K562 (cell line): Measurements from ENCODE around the gene PAFAH2. TPM values are rescaled to one million over a fixed set of nuclear protein-coding genes. Genes with fewer than 3 reads are reported as not detected.

ENCODE experiments used
- ATAC-seq: fragments of 200-7000 bp; cut with Tn5 transposase; 3 replicates; pipeline ENCODE4 v1.9.1; 2020; ENCODE audit warnings: moderate library complexity
- BruUV-seq: library from RNA; stranded (reverse); fragments of 400-500 nt; replicated peaks from 2 replicates; lab custom pipeline; 2021; lab: Mats Ljungman, UMichigan
- CTCF ChIA-PET: fragments of 300-600 bp; formaldehyde crosslinking; extraction: SDS; loops from one replicate; lab custom pipeline; 2021; ENCODE audit warnings: low intra/inter-chr PET ratio; lab: Yijun Ruan, JAX
- POLR2A ChIA-PET: fragments of 300-600, 350-650 bp; sonication (Branson Sonifier 250); formaldehyde crosslinking; extraction: SDS; loops from one replicate; lab custom pipeline; 2021; ENCODE audit warnings: antibody characterized with exemption, inconsistent platforms; lab: Yijun Ruan, JAX
- DNase-seq, 4 experiments: peaks; one replicate each; pipeline versions ENCODE4 v3.0.0 to v3.0.0-alpha.2; 2011 to 2018; ENCODE audit warnings: low spot score in 3 of 4, mixed read lengths in 3 of 4; ENCODE audit errors: extremely low read depth in 1 of 4
- FAIRE-seq: peaks from 2 replicates; lab custom pipeline; 2011; peaks lifted over from hg19 to GRCh38; lab: Jason Lieb, UNC
- H2AFZ ChIP-seq: 2 replicates; pipeline ENCODE4 v1.6.0; 2011; ENCODE audit warnings: low read depth, low read length, control low read depth, inconsistent platforms
- H3K27ac ChIP-seq: fragments of 200-600 bp; 3 replicates; pipeline ENCODE4 v1.8.0; 2011; ENCODE audit warnings: low read depth, mild to moderate bottlenecking, control low read depth, inconsistent platforms, low read length, moderate library complexity, mixed read lengths; ENCODE audit errors: extremely low read depth
- H3K27me3 ChIP-seq, 2 experiments: fragments of 300-600 bp in 1 of 2; 2 replicates in 1 of 2; 3 replicates in 1 of 2; pipeline versions ENCODE4 v1.6.0 to v1.8.0; 2011; ENCODE audit warnings: inconsistent platforms in 2 of 2, low read length in 2 of 2, mild to moderate bottlenecking in 1 of 2, mixed read lengths in 1 of 2, moderate library complexity in 1 of 2; ENCODE audit not compliant: control insufficient read depth in 2 of 2, insufficient read depth in 2 of 2
- H3K36me3 ChIP-seq: fragments of 300-600 bp; 3 replicates; pipeline ENCODE4 v1.8.0; 2011; ENCODE audit warnings: mild to moderate bottlenecking, low read length, inconsistent platforms; ENCODE audit not compliant: control insufficient read depth, insufficient read depth
- H3K4me1 ChIP-seq, 2 experiments: fragments of 200-600 bp in 1 of 2; replicated peaks in 1 of 2; 2 replicates in 1 of 2; 3 replicates in 1 of 2; pipeline versions ENCODE4 v1.5.1 to v1.8.0; 2011; ENCODE audit warnings: inconsistent platforms in 2 of 2, low read length in 2 of 2, mild to moderate bottlenecking in 1 of 2, mixed read lengths in 1 of 2, moderate library complexity in 1 of 2; ENCODE audit not compliant: control insufficient read depth in 2 of 2, insufficient read depth in 2 of 2
- H3K4me2 ChIP-seq: 2 replicates; pipeline ENCODE4 v1.6.1; 2011; ENCODE audit warnings: low read length, control low read depth, inconsistent platforms, mixed read lengths; ENCODE audit not compliant: insufficient read depth
- H3K4me3 ChIP-seq: fragments of 200-600 bp; sonication (generic), shearing (Covaris generic); 2 replicates; pipeline ENCODE4 v1.5.1; 2016; ENCODE audit warnings: control low read depth, inconsistent platforms
- H3K79me2 ChIP-seq: fragments of 200-600 bp; 3 replicates; pipeline ENCODE4 v1.8.0; 2011; ENCODE audit warnings: low read length, inconsistent platforms; ENCODE audit not compliant: control insufficient read depth, insufficient read depth
- H3K9ac ChIP-seq, 2 experiments: 2 replicates each; pipeline versions ENCODE4 v1.6.0 to v1.6.1; 2011; ENCODE audit warnings: low read depth in 2 of 2, low read length in 2 of 2, control low read depth in 1 of 2, inconsistent platforms in 1 of 2, mild to moderate bottlenecking in 1 of 2, mixed read lengths in 1 of 2; ENCODE audit not compliant: insufficient read depth in 1 of 2
- H3K9me1 ChIP-seq: one replicate; pipeline ENCODE4 v1.6.0; 2011; ENCODE audit warnings: inconsistent platforms, mild to moderate bottlenecking, low read length, moderate library complexity; ENCODE audit not compliant: control insufficient read depth, insufficient read depth
- H3K9me3 ChIP-seq: replicated peaks from 2 replicates; pipeline ENCODE4 v1.5.1; 2011; ENCODE audit warnings: low read depth, low read length, inconsistent platforms; ENCODE audit not compliant: control insufficient read depth, insufficient read depth
- H4K20me1 ChIP-seq: replicated peaks from 2 replicates; pipeline ENCODE4 v1.6.1; 2011; ENCODE audit warnings: low read length, inconsistent platforms, mixed read lengths; ENCODE audit not compliant: control insufficient read depth, insufficient read depth
- HDGF ChIP-seq: fragments of 450-650 bp; IDR thresholded peaks from 2 replicates; pipeline ENCODE4 v1.6.1; 2016
- HMG20A ChIP-seq: fragments of 450-650 bp; formaldehyde crosslinking; conservative IDR thresholded peaks from 2 replicates; pipeline ENCODE4 v1.4.0; 2020; ENCODE audit warnings: mild to moderate bottlenecking, mixed read lengths
- KAT7 ChIP-seq: sonication (generic); formaldehyde crosslinking; IDR thresholded peaks from 2 replicates; pipeline ENCODE4 v1.8.0; 2022; ENCODE audit warnings: missing genetic modification reagents, mild to moderate bottlenecking, borderline replicate concordance
- MYNN ChIP-seq, 2 experiments: sonication (generic); formaldehyde crosslinking in 1 of 2; IDR thresholded peaks; 2 replicates each; pipeline versions ENCODE4 v1.5.0 to v1.6.1; 2016 to 2020; ENCODE audit warnings: antibody characterized with exemption in 1 of 2, missing genetic modification reagents in 1 of 2
- NCOA2 ChIP-seq, 2 experiments: fragments of 450-650 bp; IDR thresholded peaks; 2 replicates each; pipeline ENCODE4 v1.6.1; 2018; ENCODE audit warnings: mild to moderate bottlenecking in 2 of 2, moderate library complexity in 1 of 2; ENCODE audit not compliant: partially characterized antibody in 2 of 2
- SRSF3 ChIP-seq: fragments of 200-400 bp; formaldehyde crosslinking; IDR thresholded peaks from 2 replicates; pipeline ENCODE4 v1.6.1; 2016; ENCODE audit warnings: mild to moderate bottlenecking, low read length, moderate library complexity; ENCODE audit not compliant: insufficient read depth
- STAT5A ChIP-seq: IDR thresholded peaks from 2 replicates; pipeline ENCODE4 v1.6.1; 2012; ENCODE audit warnings: low read length, inconsistent platforms, borderline replicate concordance
- WGBS: fragments of 100-300 bp; shearing (Covaris generic); methylation state at CpG from one replicate; pipeline ENCODE4 v1.1.6; 2016; ENCODE audit warnings: low coverage, mixed read lengths; ENCODE audit not compliant: insufficient coverage; ENCODE audit errors: missing lambda C conversion rate; 5-methylcytosine and 5-hydroxymethylcytosine counted together
- in situ Hi-C: fragments of 300-500 bp; cut with MboI; formaldehyde crosslinking; loops from 4 replicates; pipeline ENCODE4 v1.15.0; 2018; ENCODE audit warnings: inconsistent platforms, mixed read lengths
- intact Hi-C: fragments of 100-400 bp; cut with micrococcal nuclease; formaldehyde crosslinking; loops from 2 replicates; pipeline ENCODE4 v1.14.2; 2022
- polyA plus RNA-seq, 8 experiments: library from polyadenylated mRNA; depleted of rRNA in 4 of 8; stranded (reverse) in 5 of 8; unstranded in 3 of 8; fragments of >200 nt; fragmentation: Nextera tagmentation in 2 of 8; fragmentation: Illumina TruSeq in 1 of 8; extraction: Ambion mirVana in 2 of 8; extraction: Trizol in 1 of 8; gene quantifications; 2 replicates each; pipeline versions ENCODE4 v1.2.1 to v1.2.3, GENCODE V29; 2011 to 2014; ENCODE audit warnings: inconsistent platforms in 1 of 8, missing spikeins in 1 of 8
- total RNA-seq, 7 experiments: library from RNA; depleted of rRNA in 6 of 7; stranded (reverse); fragments of >200 nt in 6 of 7; fragmentation: Illumina TruSeq in 2 of 7; extraction: Trizol in 2 of 7; gene quantifications; 2 replicates each; pipeline versions ENCODE4 v1.2.1 to v1.2.3, GENCODE V29; 2011 to 2021; ENCODE audit warnings: low replicate concordance in 1 of 7
- TF ChIP-seq, protein P1 (sequence below): sonication (generic); formaldehyde crosslinking; IDR thresholded peaks from 2 replicates; pipeline ENCODE4 v1.8.0; 2022; ENCODE audit warnings: mild to moderate bottlenecking, missing genetic modification reagents

The PAFAH2 gene
- total and polyA plus RNA-seq, 9 of the 15 experiments (the other 6 are each of a cell fraction or from before 2014, with no cell fraction given), result 4.2 to 10.9 (median 6.8) TPM

DNA sequence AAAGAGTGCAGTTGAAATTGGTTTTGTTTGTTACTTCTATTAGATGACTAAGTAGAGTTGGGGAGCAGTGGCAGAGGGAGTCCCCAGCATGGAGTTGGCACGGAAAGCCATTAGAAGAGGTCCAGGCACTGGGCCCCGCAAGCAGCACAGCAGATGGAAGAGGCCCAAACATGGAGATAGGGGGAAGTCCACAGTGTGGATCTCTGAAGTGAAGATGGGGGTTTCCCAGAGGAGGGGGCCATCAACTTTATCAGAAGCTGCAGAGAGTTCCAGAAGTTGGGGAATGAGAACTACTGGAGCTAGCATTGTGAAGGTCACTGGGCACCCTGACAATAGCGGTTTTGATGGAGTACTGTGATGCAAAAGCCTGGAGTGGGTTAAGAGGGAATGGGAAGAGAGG, 30.6 kb downstream of the PAFAH2 start:
- intact Hi-C loops, result no loop called here
- POLR2A ChIA-PET, result interaction anchor here (0.7 to 1.4 kb wide), 5 partner anchors 9 to 77 kb away, joined by 3 to 4 read pairs (median 3); no protein-coding TSS in a partner anchor
- no TSS peak for BruUV-seq
- Histone ChIP-seq H3K27me3 (no peaks in the 10 kb centered on the region), H3K9me3 (no peaks in the 10 kb centered on the region), H3K36me3 (peaks cover 9% of the 10 kb centered on the region), H3K4me2 (no peak overlapping the region), H3K9me1 (no peaks in the 10 kb centered on the region), H3K27ac (no peak overlapping the region), H2AFZ (no peak overlapping the region), H3K79me2 (no peaks in the 10 kb centered on the region), H3K9ac (no peak overlapping the region)
- CTCF ChIA-PET, result no interaction called here
- ATAC-seq, result no peak
- no peak for FAIRE-seq
- no peak for DNase-seq
- no peak for TF ChIP-seq SRSF3
- TF ChIP-seq HMG20A, result no peak
- no peak for TF ChIP-seq KAT7 (CRISPR knock-in tag)
- no peak for TF ChIP-seq HDGF
- TF ChIP-seq, protein P1, sequence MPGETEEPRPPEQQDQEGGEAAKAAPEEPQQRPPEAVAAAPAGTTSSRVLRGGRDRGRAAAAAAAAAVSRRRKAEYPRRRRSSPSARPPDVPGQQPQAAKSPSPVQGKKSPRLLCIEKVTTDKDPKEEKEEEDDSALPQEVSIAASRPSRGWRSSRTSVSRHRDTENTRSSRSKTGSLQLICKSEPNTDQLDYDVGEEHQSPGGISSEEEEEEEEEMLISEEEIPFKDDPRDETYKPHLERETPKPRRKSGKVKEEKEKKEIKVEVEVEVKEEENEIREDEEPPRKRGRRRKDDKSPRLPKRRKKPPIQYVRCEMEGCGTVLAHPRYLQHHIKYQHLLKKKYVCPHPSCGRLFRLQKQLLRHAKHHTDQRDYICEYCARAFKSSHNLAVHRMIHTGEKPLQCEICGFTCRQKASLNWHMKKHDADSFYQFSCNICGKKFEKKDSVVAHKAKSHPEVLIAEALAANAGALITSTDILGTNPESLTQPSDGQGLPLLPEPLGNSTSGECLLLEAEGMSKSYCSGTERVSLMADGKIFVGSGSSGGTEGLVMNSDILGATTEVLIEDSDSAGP, result no peak
- no peak for TF ChIP-seq STAT5A
- no peak for TF ChIP-seq NCOA2 (IDR thresholded peaks at IDR 0.05; ENCODE audit: partially characterized antibody in 2 of 2)
- TF ChIP-seq MYNN (IDR thresholded peaks at IDR 0.05), result no peak
- no peak for TF ChIP-seq MYNN (CRISPR knock-in tag; IDR thresholded peaks at IDR 0.05)
- TF ChIP-seq, all 486 proteins: peak for 0
- no peak overlapping the region for H3K4me3 ChIP-seq
- no peaks in the 10 kb centered on the region for H4K20me1 ChIP-seq
- in situ Hi-C loops, result no loop called here
- H3K4me1 ChIP-seq, result no peaks in the 10 kb centered on the region
- WGBS, result 60% methylated on average over 3 of the region's 3 CpGs
